Right ventricle myocardium inferior (tissue), 1 donor: Measurements from ENCODE around the gene KRTAP1-3. TPM values are rescaled to one million over a fixed set of nuclear protein-coding genes. Genes with fewer than 3 reads are reported as not detected.

Source experiments
- ATAC-seq: fragments of 200-7000 bp; cut with Tn5 transposase; one replicate; pipeline ENCODE4 v1.9.1; 2020; ENCODE audit warnings: mild to moderate bottlenecking, moderate library complexity
- DNase-seq: peaks from one replicate; pipeline ENCODE4 v3.0.0; 2021; ENCODE audit errors: missing footprints
- intact Hi-C: fragments of 100-400 bp; cut with DNase I; formaldehyde crosslinking; loops from one replicate; pipeline ENCODE4 v1.11.0; 2022
- total RNA-seq: library from RNA; stranded (reverse); fragmentation: NEBNext Ultra II Directional; extraction: Animal tissue kit (Norgen Biotek cat#: 25700); gene quantifications from one replicate; pipeline ENCODE4 v1.2.1, GENCODE V29; 2021
- donor health status: DM: no; HTN: yes; CAD: no; lungs with severe emphysema.

KRTAP1-3 gene
- total RNA-seq, 1 donor from 2014 or later = not detected

DNA sequence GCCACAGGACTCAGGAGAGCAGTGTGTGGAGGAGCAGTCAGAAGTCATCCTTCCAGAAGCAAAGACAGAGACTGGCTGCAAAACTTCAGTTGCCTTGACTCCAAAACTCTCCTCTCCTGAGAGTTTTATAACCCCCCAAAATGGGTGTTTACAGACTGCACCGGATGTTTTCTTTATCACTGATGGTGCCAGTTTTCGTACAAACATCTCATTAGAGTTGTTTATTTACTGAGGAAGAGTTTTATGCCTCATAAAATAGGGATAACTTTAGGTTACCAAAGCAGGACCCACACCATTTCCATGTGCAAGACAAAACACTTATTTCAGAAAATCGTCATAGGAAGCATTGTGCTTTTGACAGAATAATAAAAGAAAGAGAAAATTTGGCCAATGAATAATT lies 50.4 kb downstream of the KRTAP1-3 start, which contains the start of gene KRT40:
Gene KRT40, minus strand, starts transcription at position 101 of the 400 bp plus-strand sequence. Its CDS starts 53 bp downstream, at position 48.
- intact Hi-C loops = no loop called here
- ATAC-seq (no peak), DNase-seq (no peak)

Other genes starting within 250 kb of the KRTAP1-3 start
- not detected for gene KRT28, start 234.9 kb downstream of the KRTAP1-3 start, total RNA-seq
- 48.0 TPM for gene KRT10, start 212.3 kb downstream of the KRTAP1-3 start, total RNA-seq
- gene KRT12, start 167.7 kb downstream of the KRTAP1-3 start, total RNA-seq = not detected
- not detected for gene KRT20, start 149.6 kb downstream of the KRTAP1-3 start, total RNA-seq
- 0.16 TPM for gene KRT23, start 97.2 kb downstream of the KRTAP1-3 start, total RNA-seq
- gene KRT39, start 67.9 kb downstream of the KRTAP1-3 start, total RNA-seq = not detected
- not detected for gene KRT40, start 50.5 kb downstream of the KRTAP1-3 start, total RNA-seq
- not detected for gene KRTAP3-3, start 40.7 kb downstream of the KRTAP1-3 start, total RNA-seq
- gene KRTAP3-2, start 35.0 kb downstream of the KRTAP1-3 start, total RNA-seq = not detected
- not detected for gene KRTAP3-1, start 25.7 kb downstream of the KRTAP1-3 start, total RNA-seq
- not detected for gene KRTAP1-5, start 7.7 kb downstream of the KRTAP1-3 start, total RNA-seq
- not detected for gene KRTAP1-4, start 4.7 kb downstream of the KRTAP1-3 start, total RNA-seq
- not detected for gene KRTAP1-1, start 6.6 kb upstream of the KRTAP1-3 start, total RNA-seq
- gene KRTAP2-1, start 12.4 kb upstream of the KRTAP1-3 start, total RNA-seq = not detected
- gene KRTAP2-2, start 20.4 kb upstream of the KRTAP1-3 start, total RNA-seq = not detected
- not detected for gene KRTAP2-3, start 25.2 kb upstream of the KRTAP1-3 start, total RNA-seq
- not detected for gene KRTAP2-4, start 31.0 kb upstream of the KRTAP1-3 start, total RNA-seq
- not detected for gene KRTAP4-7, start 49.3 kb upstream of the KRTAP1-3 start, total RNA-seq
- gene KRTAP4-8, start 63.3 kb upstream of the KRTAP1-3 start, total RNA-seq = not detected
- gene KRTAP4-16, start 67.3 kb upstream of the KRTAP1-3 start, total RNA-seq = not detected
- gene KRTAP4-9, start 70.5 kb upstream of the KRTAP1-3 start, total RNA-seq = not detected
- not detected for gene KRTAP4-11, start 83.5 kb upstream of the KRTAP1-3 start, total RNA-seq
- not detected for gene KRTAP4-12, start 89.3 kb upstream of the KRTAP1-3 start, total RNA-seq
- not detected for gene KRTAP4-6, start 105.7 kb upstream of the KRTAP1-3 start, total RNA-seq
- gene KRTAP4-5, start 115.0 kb upstream of the KRTAP1-3 start, total RNA-seq = not detected
- not detected for gene KRTAP4-4, start 125.9 kb upstream of the KRTAP1-3 start, total RNA-seq
- gene KRTAP4-3, start 133.3 kb upstream of the KRTAP1-3 start, total RNA-seq = not detected
- not detected for gene KRTAP4-2, start 143.3 kb upstream of the KRTAP1-3 start, total RNA-seq
- gene KRTAP4-1, start 150.0 kb upstream of the KRTAP1-3 start, total RNA-seq = not detected
- not detected for gene KRTAP9-1, start 155.0 kb upstream of the KRTAP1-3 start, total RNA-seq
- not detected for gene KRTAP9-2, start 191.8 kb upstream of the KRTAP1-3 start, total RNA-seq
- not detected for gene KRTAP9-3, start 197.6 kb upstream of the KRTAP1-3 start, total RNA-seq
- not detected for gene KRTAP9-8, start 203.1 kb upstream of the KRTAP1-3 start, total RNA-seq
- not detected for gene KRTAP9-4, start 214.8 kb upstream of the KRTAP1-3 start, total RNA-seq
- gene KRTAP9-9, start 220.5 kb upstream of the KRTAP1-3 start, total RNA-seq = not detected
- not detected for gene KRTAP9-6, start 230.5 kb upstream of the KRTAP1-3 start, total RNA-seq
- not detected for gene KRTAP9-7, start 240.8 kb upstream of the KRTAP1-3 start, total RNA-seq